HepG2 (cell line): ENCODE measurements around the gene STARD5. TPM values are rescaled to one million over a fixed set of nuclear protein-coding genes. Genes with fewer than 3 reads are reported as not detected.

Experiments used
- DMTF1 ChIP-seq: sonication (generic); formaldehyde crosslinking; IDR thresholded peaks from 2 replicates; pipeline ENCODE4 v1.4.0; 2020; ENCODE audit warnings: mild to moderate bottlenecking, missing genetic modification reagents
- FOXC1 ChIP-seq: sonication (generic); formaldehyde crosslinking; IDR thresholded peaks from 2 replicates; pipeline ENCODE4 v1.8.0; 2022; ENCODE audit warnings: mild to moderate bottlenecking, missing genetic modification reagents, borderline replicate concordance
- PPARG ChIP-seq: conservative IDR thresholded peaks from 2 replicates; pipeline ENCODE4 v1.6.1; 2016; ENCODE audit warnings: missing biosample characterization, missing genetic modification reagents
- UBTF ChIP-seq: sonication (generic); formaldehyde crosslinking; IDR thresholded peaks from 2 replicates; pipeline ENCODE4 v1.4.0; 2020; ENCODE audit warnings: mild to moderate bottlenecking, missing genetic modification reagents
- ZFP91 ChIP-seq: sonication (generic); formaldehyde crosslinking; IDR thresholded peaks from 2 replicates; pipeline ENCODE4 v1.9.0; 2022; ENCODE audit warnings: missing genetic modification reagents, mild to moderate bottlenecking, borderline replicate concordance
- ZKSCAN1 ChIP-seq: fragments of 150-350 bp; IDR thresholded peaks from 2 replicates; pipeline ENCODE4 v1.6.1; 2014; ENCODE audit warnings: low read length
- ZNF18 ChIP-seq: sonication (generic); formaldehyde crosslinking; IDR thresholded peaks from 2 replicates; pipeline ENCODE4 v1.8.0; 2022; ENCODE audit warnings: mild to moderate bottlenecking, missing genetic modification reagents; ENCODE audit not compliant: insufficient replicate concordance
- ZNF318 ChIP-seq: sonication (generic); formaldehyde crosslinking; IDR thresholded peaks from 2 replicates; pipeline ENCODE4 v1.4.0; 2020; ENCODE audit warnings: mild to moderate bottlenecking, missing genetic modification reagents
- ZNF652 ChIP-seq: IDR thresholded peaks from 2 replicates; pipeline ENCODE4 v1.6.1; 2016; ENCODE audit warnings: low read depth, borderline replicate concordance
- ZNF775 ChIP-seq: sonication (generic); formaldehyde crosslinking; IDR thresholded peaks from 2 replicates; pipeline ENCODE4 v1.4.0; 2020; ENCODE audit warnings: missing genetic modification reagents, mild to moderate bottlenecking, moderate library complexity, borderline replicate concordance
- polyA plus RNA-seq, 8 experiments: library from polyadenylated mRNA; depleted of rRNA in 3 of 8; stranded (reverse) in 7 of 8; unstranded in 1 of 8; fragments of >200 nt; fragmentation: Illumina TruSeq in 4 of 8; extraction: Trizol in 4 of 8; gene quantifications; 2 replicates each; pipeline versions ENCODE4 v1.2.1 to v1.2.3, GENCODE V29; 2011 to 2016; ENCODE audit warnings: low read depth in 4 of 8, missing spikeins in 1 of 8, mixed read lengths in 1 of 8; ENCODE audit not compliant: insufficient read depth in 1 of 8
- total RNA-seq, 5 experiments: library from RNA; depleted of rRNA; stranded (reverse); fragments of >200 nt; fragmentation: Illumina TruSeq; extraction: Trizol; gene quantifications; 2 replicates each; pipeline ENCODE4 v1.2.3, GENCODE V29; 2016; ENCODE audit warnings: low read depth in 1 of 5

STARD5 gene
- total and polyA plus RNA-seq, 2 of the 13 experiments (the other 11 are each of a cell fraction or from before 2014, with no cell fraction given): 3.1 to 3.5 TPM

GRCh38 chr15:81323944-81324881, at the start of gene STARD5 (continued):
- TF ChIP-seq ZNF775 (CRISPR knock-in tag): no peak
- no peak for TF ChIP-seq ZNF318 (CRISPR knock-in tag)
- TF ChIP-seq DMTF1 (CRISPR knock-in tag): no peak
- TF ChIP-seq UBTF (CRISPR knock-in tag): peak; percentile 60
- TF ChIP-seq FOXC1 (CRISPR knock-in tag): peak; percentile 35; the same call in 1 of the 2 replicates
- TF ChIP-seq ZNF18 (CRISPR knock-in tag): no peak
- TF ChIP-seq PPARG (CRISPR knock-in tag): no peak
- TF ChIP-seq ZKSCAN1: no peak
- TF ChIP-seq ZFP91: peak; percentile 50; the same call in 1 of the 2 replicates
- no peak for TF ChIP-seq ZNF652
